ENCODE results near the gene PLA2G2E.
"Not testable (repeated sequence)": the region's sequence is repeated elsewhere in the genome, so short reads cannot be mapped to it uniquely, and the experiment has no call there.

Gene PLA2G2E

GRCh38 chr1:19880841-19881240 is 42.6 kb downstream of the PLA2G2E start:
- not testable (repeated sequence) for DNase-seq

DNA sequence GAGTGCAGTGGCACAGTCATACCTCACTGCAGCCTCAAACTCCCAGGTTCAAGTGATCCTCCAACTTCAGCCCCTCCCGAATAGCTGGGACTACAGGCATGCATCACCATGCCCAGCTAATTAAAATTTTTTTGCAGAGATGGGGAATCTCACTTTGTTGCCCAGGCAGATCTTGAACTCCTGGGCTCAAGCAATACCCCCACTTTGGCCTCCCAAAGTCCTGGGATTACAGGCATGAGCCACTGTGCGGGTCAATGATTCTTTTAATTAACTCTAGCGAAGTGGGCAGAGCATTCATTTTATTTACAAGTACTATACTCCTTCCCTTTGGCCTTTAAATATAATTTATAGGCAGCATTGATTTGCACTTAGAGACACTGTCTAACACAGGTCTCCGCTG is 43.8 kb downstream of the PLA2G2E start:
- DNase-seq: no peak

DNA sequence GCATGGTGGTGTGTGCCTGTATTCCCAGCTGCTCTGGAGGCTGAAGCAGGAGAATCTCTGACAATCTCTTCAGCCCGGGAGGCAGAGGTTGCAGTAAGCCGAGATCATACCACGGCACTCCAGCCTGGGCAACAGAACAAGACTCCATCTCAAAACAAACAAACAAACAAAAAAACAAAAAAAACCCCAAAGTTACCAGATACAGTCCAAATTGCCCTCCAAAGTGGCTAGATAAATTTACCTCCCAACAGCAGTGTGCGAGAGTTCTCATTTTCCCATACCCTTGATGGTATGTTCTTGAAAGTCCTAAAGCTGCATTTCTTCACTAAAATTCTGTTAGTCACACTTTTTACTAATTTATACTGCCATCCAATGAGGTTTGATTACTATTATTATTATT is 44.2 kb downstream of the PLA2G2E start:
- DNase-seq: no peak

DNA sequence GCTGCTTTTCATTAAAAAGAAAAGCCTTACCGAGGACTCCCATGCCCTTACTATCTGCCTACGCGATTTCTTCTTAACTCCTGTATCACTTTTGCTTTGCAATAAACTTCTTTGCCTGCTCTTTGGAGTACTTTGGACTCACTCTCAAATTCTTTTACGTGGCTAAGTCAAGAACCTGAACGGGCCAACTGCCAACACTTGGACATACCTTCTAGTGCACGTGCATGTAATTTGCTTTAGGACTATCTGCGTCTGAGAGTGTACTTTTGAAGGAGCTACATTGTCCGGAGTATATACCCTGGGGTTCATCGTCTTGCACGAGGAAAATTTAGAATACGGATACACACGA is 44.8 kb downstream of the PLA2G2E start:
- DNase-seq: no peak

- DNase-seq: no peak
Measured at GRCh38 chr1:19877821-19878636, 45.4 kb downstream of the PLA2G2E start.

- DNase-seq: no peak
Measured at GRCh38 chr1:19877181-19877750, 46.2 kb downstream of the PLA2G2E start.

- no peak for DNase-seq
Measured at GRCh38 chr1:19872190-19872589, 51.2 kb downstream of the PLA2G2E start.

All from stimulated activated CD4-positive, alpha-beta T cell treated with anti-CD3 and anti-CD28 coated beads, Interleukin-4, amount 100 ng/mL, for 4 hours (primary cell).